ENCODE results near the gene EIF3F.
"Not testable (repeated sequence)": the region's sequence is repeated elsewhere in the genome, so short reads cannot be mapped to it uniquely, and the experiment has no call there.

Gene EIF3F

DNA sequence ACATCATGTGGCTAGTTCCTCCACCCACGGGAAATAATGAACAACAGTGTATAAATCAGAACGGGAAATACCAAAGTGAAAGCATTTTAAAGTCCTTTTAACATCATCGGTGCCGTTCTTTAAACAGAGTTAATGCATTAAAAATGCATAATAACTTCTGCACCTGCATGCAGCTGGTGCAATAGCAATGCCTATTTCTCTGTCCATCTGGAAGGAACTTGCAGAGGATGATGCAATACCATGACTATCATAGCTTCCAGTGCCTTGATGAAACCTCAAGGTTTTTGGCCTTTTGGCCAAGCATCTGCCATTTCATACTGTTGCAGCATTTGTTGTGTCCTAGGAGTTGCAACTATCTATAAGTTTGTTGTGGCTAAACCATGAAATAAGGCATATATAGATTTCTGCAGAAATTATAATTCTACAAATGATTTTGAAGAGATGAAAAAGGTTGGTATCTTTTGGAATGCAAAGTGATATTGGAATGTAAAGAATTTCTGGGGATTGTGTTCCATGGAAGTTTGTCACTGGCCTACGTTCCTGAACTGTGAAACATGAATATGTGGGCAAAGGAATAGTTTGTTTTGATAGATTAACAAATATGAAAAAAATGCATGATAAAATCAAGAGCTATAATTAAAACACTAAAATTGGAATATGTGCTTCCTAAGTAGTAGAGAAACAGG, 9.8 kb upstream of the EIF3F start:
- Histone ChIP-seq H4K8ac (ENCODE audit: low read depth, low read length) (peak overlapping the region; percentile 65), H3K9ac (ENCODE audit: low read length) (no peak overlapping the region), H3K27ac (ENCODE audit: low read depth, low read length) (no peak overlapping the region), H3K4me1 (ENCODE audit: control insufficient read depth, low read depth, low read length) (no peaks in the 10 kb centered on the region), H3K79me2 (ENCODE audit: control insufficient read depth, insufficient read depth, low read length) (no peaks in the 10 kb centered on the region), H3K23ac (ENCODE audit: low read length) (no peak overlapping the region), H2BK5ac (ENCODE audit: low read length) (no peak overlapping the region), H2BK120ac (ENCODE audit: low read depth, low read length) (peak overlapping the region; percentile 61), H3K4me2 (ENCODE audit: low read length) (no peak overlapping the region), H3K79me1 (ENCODE audit: low read length) (no peaks in the 10 kb centered on the region), H3K56ac (ENCODE audit: low read length) (no peak overlapping the region), H3K4me3 (ENCODE audit: low read length) (no peak overlapping the region), H3K27me3 (ENCODE audit: insufficient read depth, low read length, poor library complexity) (no peaks in the 10 kb centered on the region), H4K5ac (ENCODE audit: low read length) (no peak overlapping the region), H3K36me3 (ENCODE audit: control insufficient read depth, insufficient read depth, low read length) (no peaks in the 10 kb centered on the region), H2AK5ac (ENCODE audit: low read length) (no peak overlapping the region), H3K4ac (ENCODE audit: low read depth, low read length) (no peak overlapping the region), H3K18ac (ENCODE audit: low read length) (no peak overlapping the region), H2BK15ac (replicated peaks; ENCODE audit: low read depth) (no peak overlapping the region)
- peak; percentile 55 for DNase-seq
- no CpG with 5 or more reads among the region's 5 CpGs for WGBS (ENCODE audit: extremely low coverage, insufficient coverage, low lambda C conversion rate)

GRCh38 chr11:7981619-7982157, 5.4 kb upstream of the EIF3F start:
- Histone ChIP-seq H3K56ac (ENCODE audit: low read length) (no peak overlapping the region), H3K79me2 (ENCODE audit: control insufficient read depth, insufficient read depth, low read length) (no peaks in the 10 kb centered on the region), H3K36me3 (ENCODE audit: control insufficient read depth, insufficient read depth, low read length) (no peaks in the 10 kb centered on the region), H2BK120ac (ENCODE audit: low read depth, low read length) (no peak overlapping the region), H3K4ac (ENCODE audit: low read depth, low read length) (no peak overlapping the region), H3K23ac (ENCODE audit: low read length) (no peak overlapping the region), H3K18ac (ENCODE audit: low read length) (peak overlapping the region; percentile 76), H3K9ac (ENCODE audit: low read length) (no peak overlapping the region), H2BK5ac (ENCODE audit: low read length) (no peak overlapping the region), H3K27me3 (ENCODE audit: insufficient read depth, low read length, poor library complexity) (no peaks in the 10 kb centered on the region), H3K4me1 (ENCODE audit: control insufficient read depth, low read depth, low read length) (peaks cover 3% of the 10 kb centered on the region), H3K4me3 (ENCODE audit: low read length) (no peak overlapping the region), H3K4me2 (ENCODE audit: low read length) (no peak overlapping the region), H4K5ac (ENCODE audit: low read length) (no peak overlapping the region), H4K8ac (ENCODE audit: low read depth, low read length) (no peak overlapping the region), H2BK15ac (replicated peaks; ENCODE audit: low read depth) (no peak overlapping the region), H3K27ac (ENCODE audit: low read depth, low read length) (no peak overlapping the region), H3K79me1 (ENCODE audit: low read length) (no peaks in the 10 kb centered on the region), H2AK5ac (ENCODE audit: low read length) (peak overlapping the region; percentile 14)
- DNase-seq, result no peak
- WGBS (ENCODE audit: extremely low coverage, insufficient coverage, low lambda C conversion rate), result no CpG with 5 or more reads among the region's 1 CpG

DNA sequence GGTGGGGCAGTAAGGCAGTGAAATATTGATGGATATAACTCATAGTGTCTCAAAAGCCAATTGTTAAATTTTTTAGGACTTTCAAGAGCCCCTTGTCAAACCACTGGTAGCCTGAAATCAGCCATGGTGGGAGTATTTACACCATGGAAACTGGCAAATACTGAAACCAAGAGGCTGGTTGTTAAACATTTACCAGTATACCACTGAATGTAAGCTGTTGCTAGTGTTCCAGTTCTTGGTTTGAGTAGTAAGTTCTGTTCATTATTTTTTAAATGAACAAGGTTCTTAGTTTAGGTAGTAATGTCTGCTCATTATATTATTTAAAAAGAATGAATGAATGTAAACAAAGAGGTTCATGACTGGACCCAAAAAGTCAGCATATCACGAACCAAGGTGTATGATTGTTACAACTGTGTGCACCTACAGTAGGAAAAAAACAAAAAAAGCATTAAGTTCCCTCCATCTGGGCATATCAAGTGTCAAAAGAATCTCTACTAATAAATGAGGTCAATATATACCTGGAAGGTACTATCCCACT, 4.5 kb upstream of the EIF3F start:
- Histone ChIP-seq H2AK5ac (ENCODE audit: low read length) (no peak overlapping the region), H3K9ac (ENCODE audit: low read length) (no peak overlapping the region), H3K4me2 (ENCODE audit: low read length) (no peak overlapping the region), H3K23ac (ENCODE audit: low read length) (no peak overlapping the region), H3K36me3 (ENCODE audit: control insufficient read depth, insufficient read depth, low read length) (no peaks in the 10 kb centered on the region), H3K4me1 (ENCODE audit: control insufficient read depth, low read depth, low read length) (peaks cover 3% of the 10 kb centered on the region), H3K79me1 (ENCODE audit: low read length) (no peaks in the 10 kb centered on the region), H3K27ac (ENCODE audit: low read depth, low read length) (no peak overlapping the region), H3K27me3 (ENCODE audit: insufficient read depth, low read length, poor library complexity) (no peaks in the 10 kb centered on the region), H3K4ac (ENCODE audit: low read depth, low read length) (no peak overlapping the region), H2BK120ac (ENCODE audit: low read depth, low read length) (no peak overlapping the region), H3K56ac (ENCODE audit: low read length) (no peak overlapping the region), H2BK15ac (replicated peaks; ENCODE audit: low read depth) (no peak overlapping the region), H3K4me3 (ENCODE audit: low read length) (no peak overlapping the region), H4K8ac (ENCODE audit: low read depth, low read length) (no peak overlapping the region), H3K18ac (ENCODE audit: low read length) (no peak overlapping the region), H4K5ac (ENCODE audit: low read length) (no peak overlapping the region), H3K79me2 (ENCODE audit: control insufficient read depth, insufficient read depth, low read length) (peaks cover 2% of the 10 kb centered on the region), H2BK5ac (ENCODE audit: low read length) (no peak overlapping the region)
- WGBS (ENCODE audit: extremely low coverage, insufficient coverage, low lambda C conversion rate), result no CpG with 5 or more reads among the region's 1 CpG
- no peak for DNase-seq

DNA sequence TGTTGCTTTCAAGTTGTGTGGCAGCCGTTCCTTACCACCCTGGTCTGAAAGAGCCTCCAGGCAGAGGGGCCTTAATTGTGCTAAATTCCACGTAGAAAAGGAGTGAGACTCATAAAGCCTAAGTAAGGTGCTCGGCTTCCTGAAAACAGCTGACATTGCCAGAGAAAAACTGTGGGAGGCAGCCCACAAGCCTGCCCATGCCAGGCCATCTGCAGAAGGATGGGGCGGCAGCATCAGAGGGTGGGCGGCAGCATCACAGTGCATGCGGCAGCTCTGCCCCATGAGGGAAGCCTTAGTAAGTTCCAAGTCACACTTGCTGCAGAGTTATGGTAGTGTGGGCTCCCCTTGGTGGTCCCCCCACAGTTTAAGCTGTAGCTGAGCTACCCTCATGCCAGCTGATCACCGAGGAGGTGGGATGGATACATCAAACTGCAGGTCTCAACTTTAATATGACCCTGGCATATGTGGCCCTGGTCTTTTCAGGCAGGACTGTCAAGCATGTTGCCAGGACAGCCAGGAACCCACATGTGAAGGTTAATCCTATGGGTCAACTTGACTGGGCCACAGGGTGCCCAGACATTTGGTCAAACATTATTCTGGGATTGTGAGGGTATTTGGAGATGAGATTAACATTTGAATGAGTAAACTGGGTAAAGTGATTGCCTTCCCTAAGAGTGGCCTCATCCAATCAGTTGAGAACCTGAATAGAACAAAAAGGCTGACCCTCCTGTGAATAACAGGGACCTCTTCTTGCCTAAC, 3.1 kb upstream of the EIF3F start:
- no peak overlapping the region for H2BK5ac ChIP-seq (ENCODE audit: low read length)
- H3K18ac ChIP-seq (ENCODE audit: low read length), result no peak overlapping the region
- H3K36me3 ChIP-seq (ENCODE audit: control insufficient read depth, insufficient read depth, low read length), result peaks cover 2% of the 10 kb centered on the region
- H3K9ac ChIP-seq (ENCODE audit: low read length), result no peak overlapping the region
- peaks cover 16% of the 10 kb centered on the region for H3K79me2 ChIP-seq (ENCODE audit: control insufficient read depth, insufficient read depth, low read length)
- H4K5ac ChIP-seq (ENCODE audit: low read length), result no peak overlapping the region
- H2AK5ac ChIP-seq (ENCODE audit: low read length), result no peak overlapping the region
- H3K27ac ChIP-seq (ENCODE audit: low read depth, low read length), result no peak overlapping the region
- DNase-seq, result no peak
- H2BK120ac ChIP-seq (ENCODE audit: low read depth, low read length), result no peak overlapping the region
- H3K27me3 ChIP-seq (ENCODE audit: insufficient read depth, low read length, poor library complexity), result no peaks in the 10 kb centered on the region
- peaks cover 8% of the 10 kb centered on the region for H3K4me1 ChIP-seq (ENCODE audit: control insufficient read depth, low read depth, low read length)
- no peak overlapping the region for H3K4me3 ChIP-seq (ENCODE audit: low read length)
- no peak overlapping the region for H2BK15ac ChIP-seq (replicated peaks; ENCODE audit: low read depth)
- no CpG with 5 or more reads among the region's 7 CpGs for WGBS (ENCODE audit: extremely low coverage, insufficient coverage, low lambda C conversion rate)
- peaks cover 10% of the 10 kb centered on the region for H3K79me1 ChIP-seq (ENCODE audit: low read length)
- H3K4ac ChIP-seq (ENCODE audit: low read depth, low read length), result no peak overlapping the region
- no peak overlapping the region for H3K56ac ChIP-seq (ENCODE audit: low read length)
- no peak overlapping the region for H4K8ac ChIP-seq (ENCODE audit: low read depth, low read length)
- no peak overlapping the region for H3K4me2 ChIP-seq (ENCODE audit: low read length)
- no peak overlapping the region for H3K23ac ChIP-seq (ENCODE audit: low read length)

GRCh38 chr11:7987560-7987883, 385 bp downstream of the EIF3F start:
- not testable (repeated sequence) for H3K27ac ChIP-seq (ENCODE audit: low read depth, low read length); H2BK120ac ChIP-seq (ENCODE audit: low read depth, low read length); H3K18ac ChIP-seq (ENCODE audit: low read length); H4K8ac ChIP-seq (ENCODE audit: low read depth, low read length); H4K5ac ChIP-seq (ENCODE audit: low read length); H3K4me1 ChIP-seq (ENCODE audit: control insufficient read depth, low read depth, low read length); H2BK15ac ChIP-seq (replicated peaks; ENCODE audit: low read depth); H3K27me3 ChIP-seq (ENCODE audit: insufficient read depth, low read length, poor library complexity); H3K36me3 ChIP-seq (ENCODE audit: control insufficient read depth, insufficient read depth, low read length); H3K23ac ChIP-seq (ENCODE audit: low read length); H2AK5ac ChIP-seq (ENCODE audit: low read length); H2BK5ac ChIP-seq (ENCODE audit: low read length); DNase-seq; H3K4ac ChIP-seq (ENCODE audit: low read depth, low read length)
- peak overlapping the region; percentile 78 for H3K4me2 ChIP-seq (ENCODE audit: low read length)
- peak overlapping the region; percentile 48 for H3K4me3 ChIP-seq (ENCODE audit: low read length)
- peaks cover 16% of the 10 kb centered on the region for H3K79me1 ChIP-seq (ENCODE audit: low read length)
- WGBS (ENCODE audit: extremely low coverage, insufficient coverage, low lambda C conversion rate), result 100% methylated on average over 1 of the region's 13 CpGs
- H3K56ac ChIP-seq (ENCODE audit: low read length), result peak overlapping the region; percentile 73
- H3K79me2 ChIP-seq (ENCODE audit: control insufficient read depth, insufficient read depth, low read length), result peaks cover 28% of the 10 kb centered on the region
- peak overlapping the region; percentile 75 for H3K9ac ChIP-seq (ENCODE audit: low read length)

Measured in mesendoderm (in vitro differentiated cells).